Bone marrow (tissue), 2 donors: ENCODE data around the gene LNX1.

Source experiments
- DNase-seq, 2 donors: peaks; one replicate each; lab custom pipeline; 2025; lab: John Stamatoyannopoulos, UW

The LNX1 gene

GRCh38 chr4:53571936-53572599 is 19.2 kb downstream of the LNX1 start:
- no peak for DNase-seq

GRCh38 chr4:53563824-53564223 is 27.5 kb downstream of the LNX1 start:
- DNase-seq, result no peak

GRCh38 chr4:53562409-53562808 is 28.9 kb downstream of the LNX1 start:
- DNase-seq, result no peak

- DNase-seq, result no peak
These were observed 32.2 kb downstream of the LNX1 start for GRCh38 chr4:53559021-53559620.

GRCh38 chr4:53558065-53558801 is 33.1 kb downstream of the LNX1 start:
- DNase-seq, result peak in 1 of 2 donors; percentile 7

GRCh38 chr4:53557669-53558064 is 33.6 kb downstream of the LNX1 start:
- DNase-seq, result no peak

- DNase-seq, result no peak
These were observed 34.6 kb downstream of the LNX1 start for GRCh38 chr4:53556651-53557050.

- DNase-seq, result no peak
These were observed 37.6 kb downstream of the LNX1 start for GRCh38 chr4:53553486-53554210.

GRCh38 chr4:53552711-53553110 is 38.6 kb downstream of the LNX1 start:
- no peak for DNase-seq

- no peak for DNase-seq
These were observed 39.3 kb downstream of the LNX1 start for GRCh38 chr4:53551958-53552357.

- no peak for DNase-seq
These were observed 39.9 kb downstream of the LNX1 start for GRCh38 chr4:53551281-53551864.

- no peak for DNase-seq
These were observed 42.6 kb downstream of the LNX1 start for GRCh38 chr4:53548662-53549061.

- DNase-seq, result no peak
These were observed 43.3 kb downstream of the LNX1 start for GRCh38 chr4:53547983-53548382.

- DNase-seq, result no peak
These were observed 45.2 kb downstream of the LNX1 start for GRCh38 chr4:53545942-53546581.

GRCh38 chr4:53545273-53545672 is 46.0 kb downstream of the LNX1 start:
- DNase-seq, result no peak

- DNase-seq, result no peak
These were observed 47.7 kb downstream of the LNX1 start for GRCh38 chr4:53543561-53543960.

- no peak for DNase-seq
These were observed 49.6 kb downstream of the LNX1 start for GRCh38 chr4:53541577-53542206.

- no peak for DNase-seq
These were observed 52.5 kb downstream of the LNX1 start for GRCh38 chr4:53538756-53539155.

GRCh38 chr4:53537606-53538005 is 53.7 kb downstream of the LNX1 start:
- no peak for DNase-seq

- no peak for DNase-seq
These were observed 55.0 kb downstream of the LNX1 start for GRCh38 chr4:53536328-53536727.

GRCh38 chr4:53535567-53535966 is 55.7 kb downstream of the LNX1 start:
- no peak for DNase-seq
